ENCODE results near the gene SNAI1.

GRCh38 chr20:49945701-49946477, 36.9 kb upstream of the SNAI1 start:
- no peak for TF ChIP-seq CTCF (conservative IDR thresholded peaks at IDR 0.05)
- no peak for TF ChIP-seq ZFX (IDR thresholded peaks at IDR 0.05)

All from C4-2B (cell line).